ENCODE data around the gene MTHFD1L.
"Not testable (repeated sequence)": the region's sequence is repeated elsewhere in the genome, so short reads cannot be mapped to it uniquely, and the experiment has no call there.

The MTHFD1L gene

GRCh38 chr6:151021896-151022295 is 156.4 kb downstream of the MTHFD1L start:
- DNase-seq, result no peak

GRCh38 chr6:151022492-151022891 is 157.0 kb downstream of the MTHFD1L start:
- no peak for DNase-seq

- no peak for DNase-seq
Observed at GRCh38 chr6:151023342-151023741, 157.8 kb downstream of the MTHFD1L start.

GRCh38 chr6:151024597-151024996 is 159.1 kb downstream of the MTHFD1L start:
- no peak for DNase-seq

DNA sequence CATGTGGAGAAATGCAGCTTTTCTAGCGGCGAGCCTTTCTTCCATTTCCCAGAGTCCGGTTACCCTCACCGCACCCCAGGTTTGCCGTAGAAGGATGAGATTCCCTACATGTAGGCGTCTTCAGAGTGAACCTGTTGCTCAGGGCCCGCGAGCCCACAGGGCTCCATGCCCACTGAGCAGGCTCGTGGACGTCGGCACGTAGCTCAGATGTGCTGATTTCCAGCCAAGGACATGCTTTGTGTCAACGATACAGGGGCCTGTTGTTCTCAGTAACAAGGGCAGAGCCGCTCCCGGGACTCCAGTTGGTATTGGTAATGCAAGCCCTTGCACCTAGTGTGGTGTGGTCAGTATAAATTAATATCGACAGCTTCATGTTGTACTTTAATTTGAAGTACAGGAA is 159.6 kb downstream of the MTHFD1L start:
- no peak for DNase-seq

DNA sequence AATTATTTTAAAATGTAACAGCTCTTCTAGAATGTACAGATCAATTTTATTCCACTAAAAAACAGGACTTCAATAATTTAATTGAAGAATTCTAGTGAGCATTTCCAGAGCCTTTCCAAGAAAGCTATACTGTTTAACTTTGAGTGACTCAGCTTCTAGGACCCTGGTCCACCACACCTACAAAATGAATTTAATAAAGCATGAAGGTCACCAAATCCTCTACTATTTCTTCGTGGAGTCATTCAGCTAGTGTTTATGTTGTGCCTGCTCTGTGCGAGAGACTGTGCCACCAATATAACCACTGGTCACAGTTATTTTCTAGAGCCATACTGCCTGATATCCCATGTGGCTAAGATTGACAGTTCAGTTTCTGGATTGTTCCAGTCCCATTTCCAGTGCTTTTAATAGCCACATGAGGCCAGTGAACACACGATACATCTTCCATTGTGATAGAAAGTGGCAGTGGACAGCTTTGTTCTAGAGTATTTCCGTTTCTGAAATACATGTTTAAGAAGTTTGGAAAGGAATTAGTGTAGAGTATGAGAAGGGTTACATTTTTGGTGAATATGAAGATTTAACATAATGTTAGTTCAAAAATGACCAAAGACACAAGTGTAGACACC is 160.7 kb downstream of the MTHFD1L start:
- no peak for DNase-seq

GRCh38 chr6:151027295-151027747 is 161.8 kb downstream of the MTHFD1L start:
- no peak for DNase-seq

- no peak for DNase-seq
Observed at GRCh38 chr6:151027936-151028838, 162.7 kb downstream of the MTHFD1L start.

- DNase-seq, result no peak
Observed at GRCh38 chr6:151029970-151030369, 164.5 kb downstream of the MTHFD1L start.

DNA sequence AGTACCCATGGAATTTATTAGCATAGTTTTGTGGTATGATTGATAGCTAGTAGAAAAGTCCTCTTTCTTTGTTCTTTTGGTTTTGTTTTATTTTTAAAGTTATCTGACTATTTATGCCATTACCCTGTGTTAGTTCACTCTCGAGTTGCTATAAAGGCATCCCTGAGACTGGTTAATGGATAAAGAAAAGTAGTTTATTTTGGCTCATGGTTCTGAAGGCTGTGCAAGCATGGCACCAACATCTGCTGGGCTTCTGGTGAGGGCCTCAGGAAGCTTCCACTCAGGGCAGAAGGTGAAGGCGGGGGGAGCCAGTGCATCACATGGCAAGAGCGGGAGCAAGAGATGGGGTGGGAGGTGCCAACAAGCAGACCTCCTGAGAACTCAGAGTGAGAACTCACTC is 166.5 kb downstream of the MTHFD1L start:
- no peak for DNase-seq

- peak; percentile 42 for DNase-seq
Observed at GRCh38 chr6:151034825-151035781, 169.6 kb downstream of the MTHFD1L start.

- DNase-seq, result peak; percentile 24
Observed at GRCh38 chr6:151036211-151036721, 170.8 kb downstream of the MTHFD1L start.

- DNase-seq, result no peak
Observed at GRCh38 chr6:151036869-151037680, 171.6 kb downstream of the MTHFD1L start.

DNA sequence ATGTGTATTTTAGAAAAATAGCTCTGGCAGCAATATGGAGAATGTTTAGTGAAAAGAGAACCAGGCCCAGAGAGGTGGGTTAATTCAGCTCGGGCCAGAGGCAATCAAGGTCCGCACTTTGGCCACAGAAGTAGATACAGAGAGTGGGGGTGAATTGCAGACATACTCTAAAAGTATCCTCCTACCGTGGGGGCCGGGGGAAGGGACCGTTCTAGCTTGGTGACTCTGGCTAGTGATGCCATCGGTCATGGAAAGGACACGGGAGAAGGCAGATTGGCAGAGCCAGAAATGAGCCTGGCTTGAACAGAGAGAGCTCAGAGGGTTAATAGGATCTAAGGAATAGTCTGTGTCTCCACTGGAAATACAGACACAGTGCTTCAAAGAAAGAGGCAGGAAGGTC is 173.1 kb downstream of the MTHFD1L start:
- DNase-seq, result no peak

- peak; percentile 53 for DNase-seq
Observed at GRCh38 chr6:151040888-151041521, 175.5 kb downstream of the MTHFD1L start.

DNA sequence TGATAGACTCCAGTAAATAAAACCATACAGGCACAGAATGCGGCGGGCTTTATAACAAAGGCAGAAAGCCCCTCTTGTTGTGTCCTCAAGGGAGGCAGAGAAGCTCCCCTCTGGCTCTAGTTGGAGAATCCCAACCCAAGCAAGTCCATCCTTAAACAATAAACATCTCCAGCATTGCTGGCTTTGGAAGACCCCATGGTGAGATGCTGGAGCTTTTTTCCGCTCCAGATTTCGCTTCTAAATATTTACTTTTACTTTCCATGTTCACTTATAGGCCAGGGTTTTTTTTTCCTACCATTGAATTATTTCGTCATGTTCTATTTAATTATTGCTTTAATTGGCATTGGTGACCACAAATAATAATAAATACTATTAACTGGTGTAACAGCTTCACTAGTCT is 176.2 kb downstream of the MTHFD1L start:
- no peak for DNase-seq

GRCh38 chr6:151042911-151043330 is 177.4 kb downstream of the MTHFD1L start:
- not testable (repeated sequence) for DNase-seq

DNA sequence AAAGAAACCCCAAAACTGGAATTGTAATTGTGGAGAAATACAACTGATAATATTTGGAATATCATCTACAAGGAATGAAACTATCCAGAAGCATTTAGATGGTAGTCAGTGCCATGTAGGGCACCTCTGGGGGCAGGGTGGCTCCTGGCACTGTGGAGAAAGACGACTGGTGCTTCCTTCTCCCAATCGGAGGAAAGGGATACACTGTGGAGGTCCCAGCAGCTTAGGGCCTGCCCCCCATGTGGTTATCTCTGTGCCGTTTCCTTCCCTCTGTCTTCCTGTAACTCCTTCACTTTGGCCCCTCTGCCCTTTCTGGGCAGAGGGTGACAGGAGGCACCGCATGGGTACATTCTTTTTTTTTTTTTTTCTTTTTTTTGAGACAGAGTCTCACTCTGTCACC is 178.4 kb downstream of the MTHFD1L start:
- no peak for DNase-seq

- peak; percentile 79 for DNase-seq
Observed at GRCh38 chr6:151044465-151045441, 179.3 kb downstream of the MTHFD1L start.

All from eye (tissue), 1 donor.